DND-41 (cell line): Measurements from ENCODE around the gene NR2F1-AS1.

Experiments
- ATAC-seq: fragments of 200-7000 bp; cut with Tn5 transposase; 3 replicates; pipeline ENCODE4 v1.9.1; 2021; ENCODE audit warnings: low read depth; ENCODE audit not compliant: insufficient read depth
- DNase-seq: peaks from one replicate; pipeline ENCODE4 v3.0.0-alpha.2; 2020
- H2AFZ ChIP-seq: 2 replicates; pipeline ENCODE4 v1.6.0; 2012; ENCODE audit warnings: low read depth, low read length
- H3K27ac ChIP-seq: 2 replicates; pipeline ENCODE4 v1.5.1; 2012; ENCODE audit warnings: low read length, inconsistent platforms
- H3K27me3 ChIP-seq: fragments of 200-600 bp; sonication (generic); 2 replicates; pipeline ENCODE4 v1.6.0; 2012; ENCODE audit warnings: low read length, mild to moderate bottlenecking, inconsistent platforms; ENCODE audit not compliant: insufficient read depth, poor library complexity
- H3K36me3 ChIP-seq: 2 replicates; pipeline ENCODE4 v1.5.1; 2012; ENCODE audit warnings: low read length, inconsistent platforms; ENCODE audit not compliant: insufficient read depth
- H3K4me1 ChIP-seq: 2 replicates; pipeline ENCODE4 v1.5.1; 2012; ENCODE audit warnings: mild to moderate bottlenecking, low read length; ENCODE audit not compliant: insufficient read depth
- H3K4me2 ChIP-seq: 2 replicates; pipeline ENCODE4 v1.6.0; 2012; ENCODE audit warnings: mild to moderate bottlenecking, moderate library complexity, low read length, inconsistent platforms; ENCODE audit not compliant: insufficient read depth
- H3K4me3 ChIP-seq, 2 experiments: fragments of 200-600 bp in 1 of 2; shearing (Covaris generic) in 1 of 2; 2 replicates each; pipeline ENCODE4 v1.5.1; 2012 to 2016; ENCODE audit warnings: inconsistent platforms in 2 of 2, low read length in 2 of 2, mild to moderate bottlenecking in 2 of 2, low read depth in 1 of 2, moderate library complexity in 1 of 2
- H3K79me2 ChIP-seq: 2 replicates; pipeline ENCODE4 v1.6.0; 2012; ENCODE audit warnings: low read length, inconsistent platforms; ENCODE audit not compliant: insufficient read depth
- H3K9ac ChIP-seq: 2 replicates; pipeline ENCODE4 v1.6.0; 2012; ENCODE audit warnings: low read depth, mild to moderate bottlenecking, inconsistent platforms, low read length, moderate library complexity
- H3K9me3 ChIP-seq: 2 replicates; pipeline ENCODE4 v1.5.1; 2012; ENCODE audit warnings: low read length, moderate library complexity, mild to moderate bottlenecking, inconsistent platforms; ENCODE audit not compliant: insufficient read depth, severe bottlenecking
- H4K20me1 ChIP-seq: 2 replicates; pipeline ENCODE4 v1.6.0; 2012; ENCODE audit warnings: low read length; ENCODE audit not compliant: insufficient read depth
- CTCF ChIP-seq: IDR thresholded peaks from 2 replicates; pipeline ENCODE4 v1.5.1; 2012; ENCODE audit warnings: borderline replicate concordance, low read length, moderate library complexity, mild to moderate bottlenecking; ENCODE audit not compliant: poor library complexity, severe bottlenecking; ENCODE audit errors: extremely low read depth
- EZH2 ChIP-seq: IDR thresholded peaks from 3 replicates; pipeline ENCODE4 v1.6.1; 2012; ENCODE audit warnings: borderline replicate concordance, low read depth, mild to moderate bottlenecking, moderate library complexity, low read length, inconsistent platforms; ENCODE audit not compliant: severe bottlenecking

The NR2F1-AS1 gene

GRCh38 chr5:93428868-93429267 lies 152.2 kb downstream of the NR2F1-AS1 start:
- Histone ChIP-seq H3K9me3 (no peaks in the 10 kb centered on the region), H3K9ac (no peak overlapping the region), H3K4me3 (no peak overlapping the region), H3K27ac (no peak overlapping the region), H3K27me3 (peaks cover 2% of the 10 kb centered on the region), H4K20me1 (no peaks in the 10 kb centered on the region), H3K79me2 (no peaks in the 10 kb centered on the region), H2AFZ (no peak overlapping the region), H3K36me3 (no peaks in the 10 kb centered on the region), H3K4me1 (no peaks in the 10 kb centered on the region), H3K4me2 (no peak overlapping the region)
- no peak for DNase-seq
- TF ChIP-seq CTCF, result no peak
- TF ChIP-seq EZH2, result no peak
- no peak for ATAC-seq

- no peaks in the 10 kb centered on the region for H4K20me1 ChIP-seq
- no peaks in the 10 kb centered on the region for H3K9me3 ChIP-seq
- no peak overlapping the region for H3K4me2 ChIP-seq
- H3K4me3 ChIP-seq, result no peak overlapping the region
- H3K27ac ChIP-seq, result no peak overlapping the region
- H3K27me3 ChIP-seq, result peaks cover 2% of the 10 kb centered on the region
- H3K36me3 ChIP-seq, result no peaks in the 10 kb centered on the region
- no peaks in the 10 kb centered on the region for H3K79me2 ChIP-seq
- no peak for DNase-seq
- H3K4me1 ChIP-seq, result no peaks in the 10 kb centered on the region
- no peak overlapping the region for H3K9ac ChIP-seq
- no peak overlapping the region for H2AFZ ChIP-seq
- no peak for ATAC-seq
- no peak for TF ChIP-seq CTCF
- no peak for TF ChIP-seq EZH2
Measured at GRCh38 chr5:93427316-93427715, 153.7 kb downstream of the NR2F1-AS1 start.

- ATAC-seq (no peak), DNase-seq (no peak)
- Histone ChIP-seq H4K20me1 (no peaks in the 10 kb centered on the region), H3K79me2 (no peaks in the 10 kb centered on the region), H2AFZ (no peak overlapping the region), H3K27me3 (peaks cover 2% of the 10 kb centered on the region), H3K9ac (no peak overlapping the region), H3K36me3 (no peaks in the 10 kb centered on the region), H3K4me3 (no peak overlapping the region), H3K9me3 (no peaks in the 10 kb centered on the region), H3K4me1 (no peaks in the 10 kb centered on the region), H3K4me2 (no peak overlapping the region), H3K27ac (no peak overlapping the region)
- TF ChIP-seq EZH2, result no peak
- TF ChIP-seq CTCF, result no peak
Measured at GRCh38 chr5:93425096-93425495, 155.9 kb downstream of the NR2F1-AS1 start.

- H4K20me1 ChIP-seq, result no peaks in the 10 kb centered on the region
- peaks cover 2% of the 10 kb centered on the region for H3K27me3 ChIP-seq
- no peaks in the 10 kb centered on the region for H3K4me1 ChIP-seq
- H3K9ac ChIP-seq, result no peak overlapping the region
- DNase-seq, result no peak
- no peak overlapping the region for H3K27ac ChIP-seq
- H2AFZ ChIP-seq, result no peak overlapping the region
- TF ChIP-seq EZH2 (no peak), CTCF (no peak)
- H3K4me3 ChIP-seq, result no peak overlapping the region
- no peak overlapping the region for H3K4me2 ChIP-seq
- no peak for ATAC-seq
- no peaks in the 10 kb centered on the region for H3K79me2 ChIP-seq
- H3K36me3 ChIP-seq, result no peaks in the 10 kb centered on the region
- no peaks in the 10 kb centered on the region for H3K9me3 ChIP-seq
Measured at GRCh38 chr5:93423300-93423699, 157.7 kb downstream of the NR2F1-AS1 start.
